SK-N-SH treated with all-trans-retinoic acid at 6 μM for 48 hours (cell line): Measurements from ENCODE around the gene TRABD.

ENCODE experiments used
- ATAC-seq: fragments of 200-7000 bp; cut with Tn5 transposase; 3 replicates; pipeline ENCODE4 v1.9.1; 2020; ENCODE audit warnings: mild to moderate bottlenecking, moderate library complexity
- ARNTL ChIP-seq: fragments of 450-650 bp; formaldehyde crosslinking; IDR thresholded peaks from 2 replicates; pipeline ENCODE4 v1.5.0; 2020; ENCODE audit warnings: low read depth, mild to moderate bottlenecking, moderate library complexity, borderline replicate concordance
- BACH2 ChIP-seq: fragments of 250-450 bp; sonication (Bioruptor Pico); IDR thresholded peaks from 2 replicates; pipeline ENCODE4 v1.9.0; 2021; ENCODE audit warnings: mild to moderate bottlenecking, borderline replicate concordance
- CSDC2 ChIP-seq: fragments of 250-450 bp; sonication (Bioruptor Pico); IDR thresholded peaks from 2 replicates; pipeline ENCODE4 v1.5.0; 2020; ENCODE audit warnings: mild to moderate bottlenecking, moderate library complexity
- ESRRG ChIP-seq: fragments of 250-450 bp; sonication (Bioruptor Pico); IDR thresholded peaks from 2 replicates; pipeline ENCODE4 v1.6.1; 2021; ENCODE audit warnings: mild to moderate bottlenecking
- GLIS3 ChIP-seq: fragments of 250-450 bp; sonication (Bioruptor Pico); IDR thresholded peaks from 2 replicates; pipeline ENCODE4 v1.5.0; 2020; ENCODE audit warnings: mild to moderate bottlenecking, moderate library complexity
- ISL1 ChIP-seq: fragments of 250-450 bp; sonication (Bioruptor Pico); IDR thresholded peaks from 2 replicates; pipeline ENCODE4 v2.1.2; 2022; ENCODE audit warnings: mild to moderate bottlenecking, moderate library complexity
- OSR1 ChIP-seq: fragments of 250-450 bp; sonication (Bioruptor Pico); IDR thresholded peaks from 2 replicates; pipeline ENCODE4 v1.8.0; 2022; ENCODE audit warnings: moderate library complexity, mild to moderate bottlenecking, inconsistent platforms
- PPARA ChIP-seq: fragments of 250-450 bp; sonication (Bioruptor Pico); IDR thresholded peaks from 2 replicates; pipeline ENCODE4 v1.5.0; 2020; ENCODE audit warnings: mild to moderate bottlenecking, borderline replicate concordance
- RARB ChIP-seq: fragments of 250-450 bp; sonication (Bioruptor Pico); IDR thresholded peaks from 2 replicates; pipeline ENCODE4 v1.8.0; 2021; ENCODE audit warnings: mild to moderate bottlenecking, moderate library complexity
- SNAI2 ChIP-seq: fragments of 250-450 bp; sonication (Bioruptor Pico); IDR thresholded peaks from 2 replicates; pipeline ENCODE4 v1.5.0; 2020; ENCODE audit warnings: mild to moderate bottlenecking, moderate library complexity
- TCF4 ChIP-seq: fragments of 250-450 bp; sonication (Bioruptor Pico); IDR thresholded peaks from 2 replicates; pipeline ENCODE4 v1.8.0; 2021; ENCODE audit warnings: mild to moderate bottlenecking, moderate library complexity, borderline replicate concordance
- TOX ChIP-seq: fragments of 250-450 bp; sonication (Bioruptor Pico); IDR thresholded peaks from 2 replicates; pipeline ENCODE4 v1.8.0; 2021; ENCODE audit warnings: mild to moderate bottlenecking, moderate library complexity, borderline replicate concordance
- ZC3H10 ChIP-seq: fragments of 250-450 bp; sonication (Bioruptor Pico); IDR thresholded peaks from 2 replicates; pipeline ENCODE4 v1.5.1; 2021; ENCODE audit warnings: mild to moderate bottlenecking, moderate library complexity
- ZFP3 ChIP-seq: fragments of 250-450 bp; sonication (Bioruptor Pico); IDR thresholded peaks from 2 replicates; pipeline ENCODE4 v1.5.0; 2020; ENCODE audit warnings: mild to moderate bottlenecking, moderate library complexity
- ZFP30 ChIP-seq: fragments of 450-650 bp; formaldehyde crosslinking; IDR thresholded peaks from 2 replicates; pipeline ENCODE4 v1.5.0; 2022; ENCODE audit warnings: mild to moderate bottlenecking, moderate library complexity
- ZNF565 ChIP-seq: fragments of 450-650 bp; formaldehyde crosslinking; conservative IDR thresholded peaks from 2 replicates; pipeline ENCODE4 v1.5.0; 2020; ENCODE audit warnings: low read depth, mild to moderate bottlenecking, moderate library complexity
- ZNF70 ChIP-seq: fragments of 450-650 bp; formaldehyde crosslinking; IDR thresholded peaks from 2 replicates; pipeline ENCODE4 v1.5.0; 2020; ENCODE audit warnings: mild to moderate bottlenecking, moderate library complexity
- TF ChIP-seq, protein P1 (sequence below): fragments of 250-450 bp; sonication (Bioruptor Pico); IDR thresholded peaks from 2 replicates; pipeline ENCODE4 v1.5.1; 2021; ENCODE audit warnings: mild to moderate bottlenecking, moderate library complexity
- TF ChIP-seq, protein P2 (sequence below): fragments of 250-450 bp; sonication (Bioruptor Pico); IDR thresholded peaks from 2 replicates; pipeline ENCODE4 v1.5.0; 2020; ENCODE audit warnings: mild to moderate bottlenecking, moderate library complexity
- TF ChIP-seq, protein P3 (sequence below): fragments of 250-450 bp; sonication (Bioruptor Pico); IDR thresholded peaks from 2 replicates; pipeline ENCODE4 v1.5.1; 2020; ENCODE audit warnings: low read depth, mild to moderate bottlenecking, moderate library complexity
- TF ChIP-seq, protein P4 (sequence below): fragments of 250-450 bp; sonication (Bioruptor Pico); IDR thresholded peaks from 2 replicates; pipeline ENCODE4 v1.8.0; 2020; ENCODE audit warnings: mild to moderate bottlenecking, moderate library complexity, borderline replicate concordance
- TF ChIP-seq, protein P5 (sequence below): fragments of 250-450 bp; sonication (Bioruptor Pico); IDR thresholded peaks from 2 replicates; pipeline ENCODE4 v1.8.0; 2021; ENCODE audit warnings: low read depth, mild to moderate bottlenecking, moderate library complexity, borderline replicate concordance

TRABD gene

DNA sequence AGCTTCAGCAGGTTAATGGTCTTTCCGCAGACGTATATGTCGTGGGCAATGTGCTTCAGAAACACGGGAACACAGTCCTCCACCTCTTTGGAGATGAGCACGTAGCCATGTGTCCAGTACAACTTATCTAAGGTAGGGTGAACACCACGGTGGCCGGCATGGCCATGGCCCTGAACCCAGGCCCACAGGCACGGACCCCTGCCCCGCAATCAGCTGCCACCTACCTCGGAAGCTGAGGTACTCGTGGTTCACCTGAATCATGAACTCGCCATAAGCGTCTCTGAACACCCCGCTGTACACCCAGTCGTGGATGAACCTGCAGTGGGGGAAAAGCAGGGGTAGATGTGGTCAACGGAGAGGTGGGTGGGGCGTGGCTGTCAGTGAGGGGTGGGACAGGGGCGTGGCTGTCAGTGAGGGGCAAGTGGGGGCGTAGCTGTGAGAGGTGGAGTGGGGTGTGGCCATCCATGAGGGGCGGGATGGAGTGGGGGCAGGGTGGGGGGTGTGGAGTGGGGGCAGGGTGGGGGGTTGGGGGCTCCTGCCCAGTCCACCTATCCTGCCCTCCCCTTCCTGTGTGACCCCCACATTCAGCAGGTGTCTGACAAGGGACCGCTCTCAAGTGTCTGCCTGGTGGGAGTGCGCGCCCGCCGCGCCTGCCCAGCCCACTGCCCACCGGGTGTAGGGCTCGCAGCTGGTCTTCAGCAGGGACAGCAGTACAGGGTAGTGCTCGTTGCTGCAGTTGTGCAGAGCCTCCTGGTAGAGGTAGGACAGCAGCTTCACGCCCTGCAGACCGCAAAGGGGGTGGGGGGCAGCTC is 40.6 kb downstream of the TRABD start:
- ATAC-seq = no peak
- TF ChIP-seq PPARA (CRISPR knock-in tag) = no peak
- TF ChIP-seq, protein P1, sequence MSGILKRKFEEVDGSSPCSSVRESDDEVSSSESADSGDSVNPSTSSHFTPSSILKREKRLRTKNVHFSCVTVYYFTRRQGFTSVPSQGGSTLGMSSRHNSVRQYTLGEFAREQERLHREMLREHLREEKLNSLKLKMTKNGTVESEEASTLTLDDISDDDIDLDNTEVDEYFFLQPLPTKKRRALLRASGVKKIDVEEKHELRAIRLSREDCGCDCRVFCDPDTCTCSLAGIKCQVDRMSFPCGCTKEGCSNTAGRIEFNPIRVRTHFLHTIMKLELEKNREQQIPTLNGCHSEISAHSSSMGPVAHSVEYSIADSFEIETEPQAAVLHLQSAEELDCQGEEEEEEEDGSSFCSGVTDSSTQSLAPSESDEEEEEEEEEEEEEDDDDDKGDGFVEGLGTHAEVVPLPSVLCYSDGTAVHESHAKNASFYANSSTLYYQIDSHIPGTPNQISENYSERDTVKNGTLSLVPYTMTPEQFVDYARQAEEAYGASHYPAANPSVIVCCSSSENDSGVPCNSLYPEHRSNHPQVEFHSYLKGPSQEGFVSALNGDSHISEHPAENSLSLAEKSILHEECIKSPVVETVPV (CRISPR knock-in tag) = no peak
- TF ChIP-seq ZFP30 (CRISPR knock-in tag) = no peak
- TF ChIP-seq ISL1 (CRISPR knock-in tag) = no peak
- TF ChIP-seq, protein P2, sequence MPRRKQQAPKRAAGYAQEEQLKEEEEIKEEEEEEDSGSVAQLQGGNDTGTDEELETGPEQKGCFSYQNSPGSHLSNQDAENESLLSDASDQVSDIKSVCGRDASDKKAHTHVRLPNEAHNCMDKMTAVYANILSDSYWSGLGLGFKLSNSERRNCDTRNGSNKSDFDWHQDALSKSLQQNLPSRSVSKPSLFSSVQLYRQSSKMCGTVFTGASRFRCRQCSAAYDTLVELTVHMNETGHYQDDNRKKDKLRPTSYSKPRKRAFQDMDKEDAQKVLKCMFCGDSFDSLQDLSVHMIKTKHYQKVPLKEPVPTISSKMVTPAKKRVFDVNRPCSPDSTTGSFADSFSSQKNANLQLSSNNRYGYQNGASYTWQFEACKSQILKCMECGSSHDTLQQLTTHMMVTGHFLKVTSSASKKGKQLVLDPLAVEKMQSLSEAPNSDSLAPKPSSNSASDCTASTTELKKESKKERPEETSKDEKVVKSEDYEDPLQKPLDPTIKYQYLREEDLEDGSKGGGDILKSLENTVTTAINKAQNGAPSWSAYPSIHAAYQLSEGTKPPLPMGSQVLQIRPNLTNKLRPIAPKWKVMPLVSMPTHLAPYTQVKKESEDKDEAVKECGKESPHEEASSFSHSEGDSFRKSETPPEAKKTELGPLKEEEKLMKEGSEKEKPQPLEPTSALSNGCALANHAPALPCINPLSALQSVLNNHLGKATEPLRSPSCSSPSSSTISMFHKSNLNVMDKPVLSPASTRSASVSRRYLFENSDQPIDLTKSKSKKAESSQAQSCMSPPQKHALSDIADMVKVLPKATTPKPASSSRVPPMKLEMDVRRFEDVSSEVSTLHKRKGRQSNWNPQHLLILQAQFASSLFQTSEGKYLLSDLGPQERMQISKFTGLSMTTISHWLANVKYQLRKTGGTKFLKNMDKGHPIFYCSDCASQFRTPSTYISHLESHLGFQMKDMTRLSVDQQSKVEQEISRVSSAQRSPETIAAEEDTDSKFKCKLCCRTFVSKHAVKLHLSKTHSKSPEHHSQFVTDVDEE (CRISPR knock-in tag) = no peak
- TF ChIP-seq OSR1 = no peak
- TF ChIP-seq TOX (CRISPR knock-in tag) = no peak
- TF ChIP-seq, protein P3, sequence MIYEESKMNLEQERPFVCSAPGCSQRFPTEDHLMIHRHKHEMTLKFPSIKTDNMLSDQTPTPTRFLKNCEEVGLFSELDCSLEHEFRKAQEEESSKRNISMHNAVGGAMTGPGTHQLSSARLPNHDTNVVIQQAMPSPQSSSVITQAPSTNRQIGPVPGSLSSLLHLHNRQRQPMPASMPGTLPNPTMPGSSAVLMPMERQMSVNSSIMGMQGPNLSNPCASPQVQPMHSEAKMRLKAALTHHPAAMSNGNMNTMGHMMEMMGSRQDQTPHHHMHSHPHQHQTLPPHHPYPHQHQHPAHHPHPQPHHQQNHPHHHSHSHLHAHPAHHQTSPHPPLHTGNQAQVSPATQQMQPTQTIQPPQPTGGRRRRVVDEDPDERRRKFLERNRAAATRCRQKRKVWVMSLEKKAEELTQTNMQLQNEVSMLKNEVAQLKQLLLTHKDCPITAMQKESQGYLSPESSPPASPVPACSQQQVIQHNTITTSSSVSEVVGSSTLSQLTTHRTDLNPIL = no peak
- TF ChIP-seq CSDC2 (CRISPR knock-in tag) = no peak
- no peak for TF ChIP-seq ESRRG (CRISPR knock-in tag)
- TF ChIP-seq, protein P4, sequence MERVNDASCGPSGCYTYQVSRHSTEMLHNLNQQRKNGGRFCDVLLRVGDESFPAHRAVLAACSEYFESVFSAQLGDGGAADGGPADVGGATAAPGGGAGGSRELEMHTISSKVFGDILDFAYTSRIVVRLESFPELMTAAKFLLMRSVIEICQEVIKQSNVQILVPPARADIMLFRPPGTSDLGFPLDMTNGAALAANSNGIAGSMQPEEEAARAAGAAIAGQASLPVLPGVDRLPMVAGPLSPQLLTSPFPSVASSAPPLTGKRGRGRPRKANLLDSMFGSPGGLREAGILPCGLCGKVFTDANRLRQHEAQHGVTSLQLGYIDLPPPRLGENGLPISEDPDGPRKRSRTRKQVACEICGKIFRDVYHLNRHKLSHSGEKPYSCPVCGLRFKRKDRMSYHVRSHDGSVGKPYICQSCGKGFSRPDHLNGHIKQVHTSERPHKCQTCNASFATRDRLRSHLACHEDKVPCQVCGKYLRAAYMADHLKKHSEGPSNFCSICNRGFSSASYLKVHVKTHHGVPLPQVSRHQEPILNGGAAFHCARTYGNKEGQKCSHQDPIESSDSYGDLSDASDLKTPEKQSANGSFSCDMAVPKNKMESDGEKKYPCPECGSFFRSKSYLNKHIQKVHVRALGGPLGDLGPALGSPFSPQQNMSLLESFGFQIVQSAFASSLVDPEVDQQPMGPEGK = no peak
- no peak for TF ChIP-seq ZFP3 (CRISPR knock-in tag)
- no peak for TF ChIP-seq BACH2 (CRISPR knock-in tag)
- no peak for TF ChIP-seq SNAI2
- no peak for TF ChIP-seq ZNF565

DNA sequence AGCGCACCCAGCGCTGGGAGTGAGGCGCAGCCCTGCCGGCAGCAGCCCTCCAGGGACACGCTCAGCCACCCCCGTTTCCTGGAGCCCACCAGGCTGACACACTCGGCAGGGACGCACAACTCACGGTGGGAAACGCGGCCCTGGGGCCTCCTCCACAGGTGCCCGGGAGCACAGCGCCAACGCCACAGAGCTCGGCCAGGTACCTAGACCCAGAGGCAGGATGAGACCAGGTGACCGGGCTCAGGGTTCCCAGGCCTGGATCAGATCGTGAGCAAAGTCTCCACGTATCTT is 41.1 kb downstream of the TRABD start:
- TF ChIP-seq, protein P3 = no peak
- no peak for TF ChIP-seq ZFP3 (CRISPR knock-in tag)
- TF ChIP-seq OSR1 = no peak
- no peak for TF ChIP-seq ARNTL (CRISPR knock-in tag)
- TF ChIP-seq RARB (CRISPR knock-in tag) = no peak
- TF ChIP-seq, protein P1 (CRISPR knock-in tag) = no peak
- no peak for TF ChIP-seq ZNF565
- TF ChIP-seq ZFP30 (CRISPR knock-in tag) = no peak
- no peak for TF ChIP-seq ISL1 (CRISPR knock-in tag)
- TF ChIP-seq, protein P4 = no peak
- no peak for TF ChIP-seq GLIS3 (CRISPR knock-in tag)
- no peak for TF ChIP-seq ZC3H10
- no peak for TF ChIP-seq TCF4 (CRISPR knock-in tag)
- no peak for TF ChIP-seq ZNF70 (CRISPR knock-in tag)
- TF ChIP-seq PPARA (CRISPR knock-in tag) = no peak
- no peak for TF ChIP-seq CSDC2 (CRISPR knock-in tag)
- TF ChIP-seq, protein P5, sequence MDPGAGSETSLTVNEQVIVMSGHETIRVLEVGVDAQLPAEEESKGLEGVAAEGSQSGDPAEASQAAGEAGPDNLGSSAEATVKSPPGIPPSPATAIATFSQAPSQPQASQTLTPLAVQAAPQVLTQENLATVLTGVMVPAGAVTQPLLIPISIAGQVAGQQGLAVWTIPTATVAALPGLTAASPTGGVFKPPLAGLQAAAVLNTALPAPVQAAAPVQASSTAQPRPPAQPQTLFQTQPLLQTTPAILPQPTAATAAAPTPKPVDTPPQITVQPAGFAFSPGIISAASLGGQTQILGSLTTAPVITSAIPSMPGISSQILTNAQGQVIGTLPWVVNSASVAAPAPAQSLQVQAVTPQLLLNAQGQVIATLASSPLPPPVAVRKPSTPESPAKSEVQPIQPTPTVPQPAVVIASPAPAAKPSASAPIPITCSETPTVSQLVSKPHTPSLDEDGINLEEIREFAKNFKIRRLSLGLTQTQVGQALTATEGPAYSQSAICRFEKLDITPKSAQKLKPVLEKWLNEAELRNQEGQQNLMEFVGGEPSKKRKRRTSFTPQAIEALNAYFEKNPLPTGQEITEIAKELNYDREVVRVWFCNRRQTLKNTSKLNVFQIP (CRISPR knock-in tag) = no peak
- ATAC-seq = no peak
